A549 (cell line): ENCODE results near the gene MYH9. TPM values are rescaled to one million over a fixed set of nuclear protein-coding genes. Genes with fewer than 3 reads are reported as not detected.

ENCODE experiments used
- ATAC-seq, 2 experiments: fragments of 200-7000 bp in 1 of 2; fragments of >200 bp in 1 of 2; cut with Nextera tagmentation in 1 of 2; cut with Tn5 transposase in 1 of 2; 3 replicates each; pipeline versions ENCODE4 v1.8.0 to v1.9.1; 2018 to 2020; ENCODE audit warnings: mild to moderate bottlenecking in 1 of 2, moderate library complexity in 1 of 2
- CTCF ChIA-PET: fragments of 300-600 bp; sonication (Branson Sonifier 250); formaldehyde crosslinking; extraction: SDS; loops from one replicate; lab custom pipeline; 2021; ENCODE audit warnings: antibody characterized with exemption, inconsistent platforms; lab: Yijun Ruan, JAX
- POLR2A ChIA-PET: fragments of 350-600 bp; formaldehyde crosslinking; extraction: SDS; loops from one replicate; lab custom pipeline; 2021; ENCODE audit warnings: antibody characterized with exemption, inconsistent platforms; lab: Yijun Ruan, JAX
- DNase-seq, 2 experiments: peaks; one replicate each; pipeline versions ENCODE4 v3.0.0 to v3.0.0-alpha.2; 2011 to 2016; ENCODE audit warnings: low read depth in 1 of 2, low spot score in 1 of 2
- FAIRE-seq: peaks from 2 replicates; lab custom pipeline; 2011; peaks lifted over from hg19 to GRCh38; lab: Jason Lieb, UNC
- H3K27ac ChIP-seq, 2 experiments: fragments of >200 bp; sonication (Bioruptor Twin); formaldehyde crosslinking; 3 replicates each; pipeline ENCODE4 v1.5.1; 2016 to 2017
- H3K4me1 ChIP-seq: fragments of >200 bp; sonication (Bioruptor Twin); formaldehyde crosslinking; 3 replicates; pipeline ENCODE4 v1.6.1; 2016
- H3K4me2 ChIP-seq: fragments of >200 bp; sonication (Bioruptor Twin); formaldehyde crosslinking; 3 replicates; pipeline ENCODE4 v1.6.1; 2016
- H3K4me3 ChIP-seq: fragments of >200 bp; sonication (Bioruptor Twin); formaldehyde crosslinking; 3 replicates; pipeline ENCODE4 v1.5.1; 2016
- H3K9me3 ChIP-seq: fragments of >200 bp; sonication (Bioruptor Twin); formaldehyde crosslinking; 3 replicates; pipeline ENCODE4 v1.6.1; 2016
- CEBPB ChIP-seq, 2 experiments: fragments of >200 bp in 1 of 2; sonication (Bioruptor Twin) in 1 of 2; formaldehyde crosslinking in 1 of 2; IDR thresholded peaks; 2 replicates each; pipeline ENCODE4 v1.6.1; 2012 to 2016
- FOSL2 ChIP-seq, 2 experiments: fragments of 450-650 bp in 1 of 2; fragments of >200 bp in 1 of 2; sonication (Bioruptor Twin) in 1 of 2; formaldehyde crosslinking; IDR thresholded peaks; 2 replicates each; pipeline versions ENCODE4 v1.5.0 to v1.6.1; 2016 to 2020; ENCODE audit warnings: mild to moderate bottlenecking in 1 of 2, moderate library complexity in 1 of 2
- HDAC2 ChIP-seq: fragments of 200-600 bp; sonication (generic); IDR thresholded peaks from 2 replicates; pipeline ENCODE4 v1.6.1; 2016
- HOXB13 ChIP-seq: fragments of 250-450 bp; sonication (Bioruptor Pico); IDR thresholded peaks from 2 replicates; pipeline ENCODE4 v1.5.0; 2020; ENCODE audit warnings: low read depth, mild to moderate bottlenecking, moderate library complexity
- HOXB5 ChIP-seq: fragments of 250-450 bp; sonication (Bioruptor Pico); IDR thresholded peaks from 2 replicates; pipeline ENCODE4 v1.5.0; 2020; ENCODE audit warnings: mild to moderate bottlenecking, moderate library complexity
- KDM5A ChIP-seq: fragments of 200-600 bp; sonication (generic); IDR thresholded peaks from 2 replicates; pipeline ENCODE4 v1.6.1; 2016; ENCODE audit warnings: antibody characterized with exemption, mild to moderate bottlenecking
- MAFK ChIP-seq: fragments of 450-650 bp; IDR thresholded peaks from 2 replicates; pipeline ENCODE4 v1.6.1; 2014; ENCODE audit not compliant: partially characterized antibody
- POLR2AphosphoS2 ChIP-seq: conservative IDR thresholded peaks from 2 replicates; pipeline ENCODE4 v1.6.1; 2012; ENCODE audit warnings: low read length, improper control_type of control experiment, inconsistent platforms
- RARB ChIP-seq: fragments of 250-450 bp; sonication (Bioruptor Pico); IDR thresholded peaks from 2 replicates; pipeline ENCODE4 v1.8.0; 2021; ENCODE audit warnings: mild to moderate bottlenecking, moderate library complexity
- RFX5 ChIP-seq: fragments of 450-650 bp; IDR thresholded peaks from 2 replicates; pipeline ENCODE4 v1.7.1; 2014; ENCODE audit warnings: antibody characterized with exemption, mild to moderate bottlenecking, moderate library complexity
- ZC3H11A ChIP-seq: fragments of 450-650 bp; IDR thresholded peaks from 2 replicates; pipeline ENCODE4 v1.6.1; 2014; ENCODE audit warnings: antibody characterized with exemption, mild to moderate bottlenecking
- ZFP36 ChIP-seq: fragments of 450-650 bp; IDR thresholded peaks from 2 replicates; pipeline ENCODE4 v1.6.1; 2014; ENCODE audit warnings: borderline replicate concordance; ENCODE audit not compliant: partially characterized antibody
- WGBS: methylation state at CpG from one replicate; pipeline ENCODE4 v1.1.6; 2017; ENCODE audit errors: missing lambda C conversion rate; 5-methylcytosine and 5-hydroxymethylcytosine counted together
- polyA plus RNA-seq, 4 experiments: library from polyadenylated mRNA; depleted of rRNA in 3 of 4; stranded (reverse); fragments of >200 nt; fragmentation: RNase III in 1 of 4; extraction: RNeasy Plus Mini Kit Qiagen cat#74134 plus additional on column Dnase treatment in 1 of 4; gene quantifications; 2 replicates in 3 of 4; 3 replicates in 1 of 4; pipeline ENCODE4 v1.2.3, GENCODE V29; 2011 to 2017
- TF ChIP-seq, protein P1 (sequence below): IDR thresholded peaks from 2 replicates; pipeline ENCODE4 v1.6.1; 2012; ENCODE audit warnings: low read depth, borderline replicate concordance
- TF ChIP-seq, protein P2 (sequence below): fragments of >200 bp; sonication (Bioruptor Twin); formaldehyde crosslinking; IDR thresholded peaks from 2 replicates; pipeline ENCODE4 v1.6.1; 2016
- TF ChIP-seq, protein P3 (sequence below): IDR thresholded peaks from 2 replicates; pipeline ENCODE4 v1.6.1; 2012
- TF ChIP-seq, protein P4 (sequence below): fragments of 250-450 bp; sonication (Bioruptor Pico); IDR thresholded peaks from 2 replicates; pipeline ENCODE4 v1.5.0; 2020; ENCODE audit warnings: low read depth, mild to moderate bottlenecking, moderate library complexity

MYH9 gene
- polyA plus RNA-seq, 2 of the 4 experiments (the other 2 are of a cell fraction) = 92.1 to 158 TPM

DNA sequence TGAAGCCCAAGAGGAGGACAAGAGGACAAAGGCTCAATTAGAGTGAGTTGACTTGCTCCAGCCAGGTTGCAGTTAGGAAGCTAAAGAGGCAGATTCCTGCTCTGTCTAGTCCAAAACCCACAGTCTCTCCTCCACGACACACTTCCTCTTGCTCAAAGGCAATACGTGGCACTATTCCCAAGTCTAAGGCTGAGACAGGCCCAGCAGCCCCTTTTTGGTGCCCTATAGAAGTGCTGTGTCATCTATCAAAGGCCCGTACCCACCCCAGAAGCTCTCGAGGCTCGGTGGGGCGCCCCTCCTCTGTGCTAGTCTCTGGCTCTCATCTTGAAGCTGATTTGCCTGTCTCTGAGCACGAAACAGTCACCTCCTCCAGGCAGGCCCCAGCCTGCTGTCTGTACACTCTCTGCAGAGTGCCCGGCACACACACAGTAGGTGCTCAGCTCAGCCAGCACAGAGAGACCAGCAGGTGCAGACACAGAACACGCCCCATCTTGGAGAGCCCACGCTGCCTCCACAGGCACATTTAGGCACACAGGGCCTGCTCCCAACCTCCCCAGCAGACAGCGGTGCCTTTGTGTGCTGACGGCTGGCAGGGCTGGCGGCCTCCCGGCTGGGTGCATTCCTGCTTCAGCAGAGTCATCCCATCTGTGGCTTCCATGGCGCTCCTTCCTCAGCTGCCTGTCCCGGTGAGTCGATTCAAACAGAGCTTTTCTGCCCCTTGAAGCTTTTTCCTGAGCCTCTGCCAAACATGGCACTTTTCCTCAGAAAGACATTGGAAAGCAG, 52.8 kb downstream of the MYH9 start:
- Histone ChIP-seq H3K27ac (peak overlapping the region; percentile 47 to 99; a peak in 4 of 6 replicates), H3K4me2 (peak overlapping the region; percentile 25; the same call in 1 of the 3 replicates), H3K4me1 (peaks cover 96% of the 10 kb centered on the region), H3K4me3 (no peak overlapping the region), H3K9me3 (no peaks in the 10 kb centered on the region)
- DNase-seq = no peak
- POLR2A ChIA-PET = no interaction called here
- no peak for FAIRE-seq
- TF ChIP-seq, protein P1, sequence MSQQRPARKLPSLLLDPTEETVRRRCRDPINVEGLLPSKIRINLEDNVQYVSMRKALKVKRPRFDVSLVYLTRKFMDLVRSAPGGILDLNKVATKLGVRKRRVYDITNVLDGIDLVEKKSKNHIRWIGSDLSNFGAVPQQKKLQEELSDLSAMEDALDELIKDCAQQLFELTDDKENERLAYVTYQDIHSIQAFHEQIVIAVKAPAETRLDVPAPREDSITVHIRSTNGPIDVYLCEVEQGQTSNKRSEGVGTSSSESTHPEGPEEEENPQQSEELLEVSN = no peak
- TF ChIP-seq ZC3H11A (no peak), ZFP36 (peak; percentile 35), FOSL2 (IDR thresholded peaks at IDR 0.05) (no peak), FOSL2 (CRISPR knock-in tag; IDR thresholded peaks at IDR 0.05) (no peak), MAFK (peak; percentile 18)
- no peak; a peak in 1 of 6 replicates for ATAC-seq
- CTCF ChIA-PET = interaction anchor here (1.1 to 1.6 kb wide), 5 partner anchors 29 to 137 kb away, joined by 3 to 5 read pairs (median 3); no protein-coding TSS in a partner anchor
- 71% methylated on average over 7 of the region's 17 CpGs for whole genome bisulfite sequencing

DNA sequence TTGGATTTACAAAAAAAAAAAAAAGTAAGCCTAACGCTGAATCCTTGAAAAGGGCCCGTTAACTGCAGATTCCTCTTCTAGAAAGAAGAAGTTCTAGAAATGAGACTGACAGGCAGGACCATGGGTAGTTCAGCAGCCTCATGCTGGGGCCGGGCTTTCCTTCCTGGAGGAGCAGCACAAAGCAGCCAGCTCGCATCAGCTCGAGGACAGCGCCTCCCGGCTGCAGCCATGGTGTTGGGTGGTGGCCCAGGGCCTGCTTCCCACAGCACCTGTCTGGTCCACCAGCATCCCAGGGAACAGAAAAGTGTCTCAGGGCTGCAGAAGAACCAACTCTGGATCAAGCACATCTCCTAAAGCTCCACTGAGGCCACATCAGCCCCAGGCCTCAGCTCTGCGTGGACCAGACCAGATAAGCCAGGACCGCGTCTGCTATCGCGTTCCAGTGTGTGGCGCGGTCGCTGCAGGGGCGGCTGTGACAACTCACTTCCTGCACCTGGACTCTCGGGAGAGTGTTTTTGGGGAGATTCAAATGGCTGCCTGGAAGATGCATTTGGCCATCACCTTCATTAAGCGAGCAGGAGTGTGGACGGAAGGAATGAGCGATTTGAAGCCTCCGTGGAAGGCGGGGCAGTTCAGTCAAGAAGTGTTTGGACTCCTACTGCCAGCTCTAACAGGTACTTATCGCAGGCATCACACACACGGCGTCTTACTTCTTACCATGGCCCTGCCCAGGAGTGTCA, 53.5 kb downstream of the MYH9 start:
- H3K9me3 ChIP-seq = no peaks in the 10 kb centered on the region
- H3K4me3 ChIP-seq = no peak overlapping the region
- ChIA-PET CTCF (interaction anchor here (0.8 to 3.1 kb wide), 5 partner anchors 17 to 137 kb away, joined by 3 to 9 read pairs (median 3); no protein-coding TSS in a partner anchor), POLR2A (no interaction called here)
- no peak for ATAC-seq
- WGBS = 89% methylated on average over 24 of the region's 25 CpGs
- peaks cover 96% of the 10 kb centered on the region for H3K4me1 ChIP-seq
- H3K4me2 ChIP-seq = no peak overlapping the region
- TF ChIP-seq CEBPB (IDR thresholded peaks at IDR 0.05) (no peak), MAFK (no peak), RFX5 (no peak), KDM5A (no peak), RARB (no peak)
- TF ChIP-seq, protein P2, sequence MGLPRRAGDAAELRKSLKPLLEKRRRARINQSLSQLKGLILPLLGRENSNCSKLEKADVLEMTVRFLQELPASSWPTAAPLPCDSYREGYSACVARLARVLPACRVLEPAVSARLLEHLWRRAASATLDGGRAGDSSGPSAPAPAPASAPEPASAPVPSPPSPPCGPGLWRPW = no peak
- TF ChIP-seq, all 56 proteins: peak for 0
- H3K27ac ChIP-seq = peak overlapping the region in 1 of 2 experiments; percentile 99; a peak in 4 of 6 replicates
- peak in 1 of 2 experiments; percentile 54 for DNase-seq
- FAIRE-seq = no peak

DNA sequence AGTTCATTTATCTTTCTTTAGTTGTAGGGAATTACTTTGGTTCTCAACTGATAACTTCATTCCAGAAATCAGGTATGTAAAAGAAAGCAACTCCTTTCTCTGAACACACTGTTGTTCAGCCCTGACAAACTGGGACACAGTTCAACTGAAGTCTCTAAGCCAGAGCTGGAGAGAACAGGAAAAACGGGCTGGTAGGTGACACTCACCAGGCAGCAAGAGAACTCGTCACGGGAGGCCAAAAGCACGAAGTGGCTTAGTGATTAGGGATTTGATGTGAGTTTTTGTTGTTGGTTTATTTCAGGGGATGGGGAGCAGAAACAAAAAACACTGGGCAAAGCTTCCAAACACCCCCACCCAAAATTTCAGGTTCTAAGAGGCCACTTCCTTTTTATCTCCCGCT, 54.1 kb downstream of the MYH9 start:
- H3K4me3 ChIP-seq = no peak overlapping the region
- DNase-seq (no peak), FAIRE-seq (no peak), ATAC-seq (no peak)
- peak overlapping the region; percentile 96 to 99; a peak in 4 of 6 replicates for H3K27ac ChIP-seq
- peaks cover 96% of the 10 kb centered on the region for H3K4me1 ChIP-seq
- TF ChIP-seq, protein P2 = no peak
- TF ChIP-seq HDAC2 = no peak
- POLR2A ChIA-PET = interaction anchor here (1.5 to 2.8 kb wide), 2 partner anchors 11 to 54 kb away, joined by 4 to 13 read pairs; partner anchors contain the start of gene MYH9
- no peak overlapping the region for H3K4me2 ChIP-seq
- no peaks in the 10 kb centered on the region for H3K9me3 ChIP-seq
- CTCF ChIA-PET = interaction anchor here (0.7 to 3.1 kb wide), 7 partner anchors 9 to 51 kb away, joined by 3 to 15 read pairs (median 4); no protein-coding TSS in a partner anchor
- WGBS = 87% methylated on average over 5 of the region's 5 CpGs

DNA sequence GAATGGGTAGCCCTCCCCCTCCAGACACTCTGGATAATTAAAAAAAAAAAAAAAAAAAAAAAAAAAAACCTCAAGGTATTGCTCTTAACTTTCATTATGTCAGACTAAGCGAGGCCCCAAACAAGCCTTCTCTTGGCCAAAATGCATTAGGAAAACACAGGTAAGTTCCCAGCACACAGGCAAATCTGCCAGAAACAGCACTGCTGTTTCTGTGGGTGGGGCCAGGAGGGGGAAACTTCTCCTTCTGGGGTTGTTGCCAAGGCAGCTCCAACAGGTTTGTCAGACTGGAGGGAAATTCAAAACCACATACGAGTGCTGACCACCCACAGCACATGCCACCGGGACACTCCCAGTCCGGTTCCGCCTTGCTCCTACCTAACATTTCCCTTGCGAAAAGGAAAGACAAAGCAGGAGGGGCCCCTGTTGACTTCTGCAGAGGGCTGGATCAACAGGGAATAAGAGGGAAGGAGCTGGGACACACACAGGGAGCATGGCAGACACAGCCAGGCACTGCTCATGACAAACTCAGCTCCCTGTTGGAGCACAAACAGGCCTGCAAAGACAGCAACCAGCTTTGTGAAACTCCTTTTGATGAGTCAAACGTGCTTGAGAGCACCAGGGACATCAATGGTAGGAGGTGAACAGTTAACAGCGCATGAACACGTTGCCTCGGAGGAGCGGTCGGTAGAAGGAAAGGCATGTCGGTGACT, 55.0 kb downstream of the MYH9 start:
- ATAC-seq = peak in 1 of 2 experiments; percentile 3; a peak in 3 of 6 replicates
- POLR2A ChIA-PET = interaction anchor here (1.5 to 2.8 kb wide), 2 partner anchors 12 to 55 kb away, joined by 4 to 13 read pairs; partner anchors contain the start of gene MYH9
- Histone ChIP-seq H3K4me2 (peak overlapping the region; percentile 59), H3K4me1 (peaks cover 99% of the 10 kb centered on the region)
- TF ChIP-seq HOXB5 (CRISPR knock-in tag) (0 out of 2 replicates have a peak, but pooled peaks have one; percentile 40), HOXB13 (CRISPR knock-in tag) (0 out of 2 replicates have a peak, but pooled peaks have one; percentile 28), POLR2AphosphoS2 (0 out of 2 replicates have a peak, but pooled peaks have one; percentile 8)
- TF ChIP-seq, protein P3, sequence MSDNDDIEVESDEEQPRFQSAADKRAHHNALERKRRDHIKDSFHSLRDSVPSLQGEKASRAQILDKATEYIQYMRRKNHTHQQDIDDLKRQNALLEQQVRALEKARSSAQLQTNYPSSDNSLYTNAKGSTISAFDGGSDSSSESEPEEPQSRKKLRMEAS = peak; percentile 48; the same call in 1 of the 2 replicates
- TF ChIP-seq, protein P4, sequence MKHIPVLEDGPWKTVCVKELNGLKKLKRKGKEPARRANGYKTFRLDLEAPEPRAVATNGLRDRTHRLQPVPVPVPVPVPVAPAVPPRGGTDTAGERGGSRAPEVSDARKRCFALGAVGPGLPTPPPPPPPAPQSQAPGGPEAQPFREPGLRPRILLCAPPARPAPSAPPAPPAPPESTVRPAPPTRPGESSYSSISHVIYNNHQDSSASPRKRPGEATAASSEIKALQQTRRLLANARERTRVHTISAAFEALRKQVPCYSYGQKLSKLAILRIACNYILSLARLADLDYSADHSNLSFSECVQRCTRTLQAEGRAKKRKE (CRISPR knock-in tag) = no peak
- TF ChIP-seq, all 56 proteins: peak for 4
- CTCF ChIA-PET = interaction anchor here (0.7 to 3.1 kb wide), 7 partner anchors 8 to 138 kb away, joined by 3 to 15 read pairs (median 4); no protein-coding TSS in a partner anchor
- WGBS = 45% methylated on average over 13 of the region's 13 CpGs
- Histone ChIP-seq H3K4me3 (no peak overlapping the region), H3K27ac (peak overlapping the region; percentile 96 to 99), H3K9me3 (no peaks in the 10 kb centered on the region)
- FAIRE-seq (no peak), DNase-seq (peak in 1 of 2 experiments; percentile 59)
